ENCODE measurements around the gene GPS2.
A peak's percentile ranks its signal among the peaks of the same experiment; 100 is the strongest.

Gene GPS2

GRCh38 chr17:7294614-7295153 is 20.5 kb downstream of the GPS2 start, which contains the start of gene YBX2:
YBX2 (minus strand) TSS chr17:7294639; CDS start chr17:7294500, 139 bp downstream.
- Mint-ChIP-seq H3K27ac (peak within 1 kb of the TSS; percentile 50), H3K27me3 (peaks cover 3% of the 10 kb centered on the region), H3K36me3 (no peaks in the 10 kb centered on the region), H3K4me1 (ENCODE audit: low read depth) (peaks cover 23% of the 10 kb centered on the region), H3K9me3 (ENCODE audit: low read depth) (no peaks in the 10 kb centered on the region), H3K4me3 (peak within 1 kb of the TSS; percentile 85)

GRCh38 chr17:7293816-7294613 is 21.1 kb downstream of the GPS2 start:
- Mint-ChIP-seq H3K4me1 (ENCODE audit: low read depth) (peaks cover 23% of the 10 kb centered on the region), H3K36me3 (no peaks in the 10 kb centered on the region), H3K9me3 (ENCODE audit: low read depth) (no peaks in the 10 kb centered on the region), H3K4me3 (peak overlapping the region; percentile 59), H3K27me3 (peaks cover 3% of the 10 kb centered on the region), H3K27ac (no peak overlapping the region)

GRCh38 chr17:7293159-7293558 is 22.0 kb downstream of the GPS2 start:
- peaks cover 3% of the 10 kb centered on the region for H3K27me3 Mint-ChIP-seq
- H3K4me3 Mint-ChIP-seq: peak overlapping the region; percentile 59
- H3K9me3 Mint-ChIP-seq (ENCODE audit: low read depth): no peaks in the 10 kb centered on the region
- no peak overlapping the region for H3K27ac Mint-ChIP-seq
- H3K4me1 Mint-ChIP-seq (ENCODE audit: low read depth): peaks cover 23% of the 10 kb centered on the region
- H3K36me3 Mint-ChIP-seq: no peaks in the 10 kb centered on the region

- H3K4me3 Mint-ChIP-seq: no peak overlapping the region
Observed at GRCh38 chr17:7292729-7293128, 22.4 kb downstream of the GPS2 start.

GRCh38 chr17:7292194-7292593 is 23.0 kb downstream of the GPS2 start:
- H3K9me3 Mint-ChIP-seq (ENCODE audit: low read depth): no peaks in the 10 kb centered on the region
- H3K27ac Mint-ChIP-seq: no peak overlapping the region
- peaks cover 3% of the 10 kb centered on the region for H3K27me3 Mint-ChIP-seq
- no peak overlapping the region for H3K4me3 Mint-ChIP-seq
- H3K4me1 Mint-ChIP-seq (ENCODE audit: low read depth): peaks cover 23% of the 10 kb centered on the region
- no peaks in the 10 kb centered on the region for H3K36me3 Mint-ChIP-seq

More at GRCh38 chr17:7292729-7293128, 22.4 kb downstream of the GPS2 start:
- Mint-ChIP-seq H3K27me3 (peaks cover 3% of the 10 kb centered on the region), H3K36me3 (no peaks in the 10 kb centered on the region), H3K4me1 (ENCODE audit: low read depth) (peaks cover 23% of the 10 kb centered on the region), H3K27ac (no peak overlapping the region), H3K9me3 (ENCODE audit: low read depth) (no peaks in the 10 kb centered on the region)

GRCh38 chr17:7290685-7291084 is 24.5 kb downstream of the GPS2 start:
- peaks cover 15% of the 10 kb centered on the region for H3K4me1 Mint-ChIP-seq (ENCODE audit: low read depth)
- H3K4me3 Mint-ChIP-seq: no peak overlapping the region
- H3K27me3 Mint-ChIP-seq: peaks cover 3% of the 10 kb centered on the region
- no peaks in the 10 kb centered on the region for H3K36me3 Mint-ChIP-seq
- H3K9me3 Mint-ChIP-seq (ENCODE audit: low read depth): no peaks in the 10 kb centered on the region
- no peak overlapping the region for H3K27ac Mint-ChIP-seq

GRCh38 chr17:7290166-7290565 is 25.0 kb downstream of the GPS2 start:
- no peak overlapping the region for H3K4me3 Mint-ChIP-seq
- peaks cover under 1% of the 10 kb centered on the region for H3K27me3 Mint-ChIP-seq
- H3K9me3 Mint-ChIP-seq (ENCODE audit: low read depth): no peaks in the 10 kb centered on the region
- H3K4me1 Mint-ChIP-seq (ENCODE audit: low read depth): peaks cover 12% of the 10 kb centered on the region
- no peak overlapping the region for H3K27ac Mint-ChIP-seq
- H3K36me3 Mint-ChIP-seq: no peaks in the 10 kb centered on the region

- Mint-ChIP-seq H3K27me3 (no peaks in the 10 kb centered on the region), H3K27ac (no peak overlapping the region), H3K4me1 (ENCODE audit: low read depth) (peaks cover 9% of the 10 kb centered on the region), H3K9me3 (ENCODE audit: low read depth) (no peaks in the 10 kb centered on the region), H3K36me3 (no peaks in the 10 kb centered on the region), H3K4me3 (no peak overlapping the region)
Observed at GRCh38 chr17:7289256-7290032, 25.7 kb downstream of the GPS2 start.

- Mint-ChIP-seq H3K27me3 (peaks cover 7% of the 10 kb centered on the region), H3K9me3 (ENCODE audit: low read depth) (no peaks in the 10 kb centered on the region)
Observed at GRCh38 chr17:7285679-7286078, 29.5 kb downstream of the GPS2 start.

GRCh38 chr17:7284911-7285310 is 30.2 kb downstream of the GPS2 start:
- peaks cover 10% of the 10 kb centered on the region for H3K4me1 Mint-ChIP-seq (ENCODE audit: low read depth)
- no peak overlapping the region for H3K4me3 Mint-ChIP-seq
- no peak overlapping the region for H3K27ac Mint-ChIP-seq
- H3K27me3 Mint-ChIP-seq: peaks cover 7% of the 10 kb centered on the region
- no peaks in the 10 kb centered on the region for H3K9me3 Mint-ChIP-seq (ENCODE audit: low read depth)
- no peaks in the 10 kb centered on the region for H3K36me3 Mint-ChIP-seq

More at GRCh38 chr17:7285679-7286078, 29.5 kb downstream of the GPS2 start:
- no peaks in the 10 kb centered on the region for H3K36me3 Mint-ChIP-seq
- peaks cover 9% of the 10 kb centered on the region for H3K4me1 Mint-ChIP-seq (ENCODE audit: low read depth)
- H3K4me3 Mint-ChIP-seq: no peak overlapping the region
- no peak overlapping the region for H3K27ac Mint-ChIP-seq

GRCh38 chr17:7283471-7284216 is 31.5 kb downstream of the GPS2 start:
- Mint-ChIP-seq H3K9me3 (ENCODE audit: low read depth) (no peaks in the 10 kb centered on the region), H3K4me1 (ENCODE audit: low read depth) (peaks cover 10% of the 10 kb centered on the region), H3K27me3 (peaks cover 7% of the 10 kb centered on the region), H3K4me3 (no peak overlapping the region), H3K36me3 (no peaks in the 10 kb centered on the region), H3K27ac (no peak overlapping the region)

GRCh38 chr17:7282752-7283321 is 32.3 kb downstream of the GPS2 start:
- H3K4me3 Mint-ChIP-seq: peak overlapping the region; percentile 64
- no peaks in the 10 kb centered on the region for H3K36me3 Mint-ChIP-seq
- no peaks in the 10 kb centered on the region for H3K9me3 Mint-ChIP-seq (ENCODE audit: low read depth)
- no peak overlapping the region for H3K27ac Mint-ChIP-seq
- H3K4me1 Mint-ChIP-seq (ENCODE audit: low read depth): peaks cover 10% of the 10 kb centered on the region
- peaks cover 7% of the 10 kb centered on the region for H3K27me3 Mint-ChIP-seq

GRCh38 chr17:7281953-7282751 is 33.0 kb downstream of the GPS2 start:
- peaks cover 7% of the 10 kb centered on the region for H3K27me3 Mint-ChIP-seq
- H3K27ac Mint-ChIP-seq: no peak overlapping the region
- H3K9me3 Mint-ChIP-seq (ENCODE audit: low read depth): no peaks in the 10 kb centered on the region
- no peaks in the 10 kb centered on the region for H3K36me3 Mint-ChIP-seq
- peak overlapping the region; percentile 81 for H3K4me3 Mint-ChIP-seq
- H3K4me1 Mint-ChIP-seq (ENCODE audit: low read depth): peaks cover 10% of the 10 kb centered on the region
